IMR-90 (cell line): ENCODE data around the gene OXNAD1.

Experiments
- CEBPB ChIP-seq: IDR thresholded peaks from 2 replicates; pipeline ENCODE4 v1.6.1; 2012; ENCODE audit warnings: low read depth, low read length, improper control_type of control experiment
- FOS ChIP-seq: fragments of 150-350 bp; IDR thresholded peaks from 2 replicates; pipeline ENCODE4 v1.6.1; 2016; ENCODE audit warnings: low read depth, low read length
- MAZ ChIP-seq: IDR thresholded peaks from 2 replicates; pipeline ENCODE4 v1.6.1; 2012; ENCODE audit warnings: low read depth, mild to moderate bottlenecking, low read length, improper control_type of control experiment, moderate library complexity, borderline replicate concordance
- NFE2L2 ChIP-seq: fragments of 150-350 bp; IDR thresholded peaks from 2 replicates; pipeline ENCODE4 v1.6.1; 2016; ENCODE audit warnings: low read depth, mild to moderate bottlenecking, low read length
- POLR2A ChIP-seq: IDR thresholded peaks from 2 replicates; pipeline ENCODE4 v1.6.1; 2012; ENCODE audit warnings: mild to moderate bottlenecking, low read depth, low read length
- RAD21 ChIP-seq: IDR thresholded peaks from 2 replicates; pipeline ENCODE4 v1.6.1; 2012; ENCODE audit warnings: low read length, improper control_type of control experiment
- RFX5 ChIP-seq: IDR thresholded peaks from 2 replicates; pipeline ENCODE4 v1.8.0; 2012; ENCODE audit warnings: low read depth, mild to moderate bottlenecking, low read length, moderate library complexity
- SMC3 ChIP-seq: fragments of 150-350 bp; IDR thresholded peaks from 2 replicates; pipeline ENCODE4 v1.6.1; 2016; ENCODE audit warnings: low read depth, mild to moderate bottlenecking, antibody characterized with exemption, low read length, moderate library complexity
- TF ChIP-seq, protein P1 (sequence below): conservative IDR thresholded peaks from 2 replicates; pipeline ENCODE4 v1.5.1; 2012; ENCODE audit warnings: mild to moderate bottlenecking, low read depth, low read length, improper control_type of control experiment
- TF ChIP-seq, protein P2 (sequence below): fragments of 150-350 bp; IDR thresholded peaks from 2 replicates; pipeline ENCODE4 v1.6.1; 2016; ENCODE audit warnings: low read depth, mild to moderate bottlenecking, low read length, moderate library complexity, borderline replicate concordance
- TF ChIP-seq, protein P3 (sequence below): fragments of 150-350 bp; IDR thresholded peaks from 2 replicates; pipeline ENCODE4 v1.6.1; 2017; ENCODE audit warnings: mild to moderate bottlenecking, antibody characterized with exemption, low read length, low read depth

DNA sequence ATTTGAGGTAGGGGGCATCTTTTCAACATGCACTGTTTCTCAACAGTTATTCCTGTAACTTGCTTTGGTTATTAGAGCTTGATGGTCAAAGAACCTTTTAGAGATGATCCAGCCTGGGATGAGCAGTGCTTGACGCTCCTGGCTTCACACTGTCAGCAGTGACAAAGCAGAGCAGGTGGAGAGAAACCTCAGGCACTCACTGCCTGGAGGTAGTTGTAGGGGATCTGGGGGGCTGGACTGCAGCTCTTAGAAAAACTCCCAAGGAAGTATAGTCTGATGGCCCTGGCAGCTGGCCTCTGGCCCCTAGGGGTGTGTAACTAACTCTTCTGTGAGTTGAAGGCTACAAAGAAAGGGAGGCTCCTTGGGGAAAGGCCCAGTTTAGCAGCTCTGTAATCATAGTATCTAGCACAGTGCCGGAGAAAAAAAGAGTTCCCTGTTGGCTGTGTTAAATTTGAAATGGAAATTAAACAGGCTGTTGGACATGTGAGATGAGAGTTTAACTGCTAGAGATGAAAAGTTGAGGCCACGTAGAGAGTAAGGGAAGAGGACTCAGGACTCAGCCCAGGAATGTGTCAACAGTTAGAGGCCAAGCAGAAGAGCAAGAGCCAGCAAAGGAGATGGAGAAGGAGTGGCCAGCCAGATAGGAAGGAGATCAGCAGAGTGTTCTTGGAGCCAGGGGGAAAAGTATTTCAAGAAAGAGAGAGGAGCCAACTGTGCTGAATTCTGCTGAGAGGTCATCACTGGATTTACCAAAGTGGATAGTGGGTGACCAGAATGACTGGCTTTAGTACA lies 14.2 kb downstream of the OXNAD1 start:
- TF ChIP-seq FOS (no peak), RAD21 (no peak), RFX5 (no peak), CEBPB (no peak), SMC3 (no peak), POLR2A (no peak), MAZ (no peak), NFE2L2 (no peak)
- TF ChIP-seq, protein P1, sequence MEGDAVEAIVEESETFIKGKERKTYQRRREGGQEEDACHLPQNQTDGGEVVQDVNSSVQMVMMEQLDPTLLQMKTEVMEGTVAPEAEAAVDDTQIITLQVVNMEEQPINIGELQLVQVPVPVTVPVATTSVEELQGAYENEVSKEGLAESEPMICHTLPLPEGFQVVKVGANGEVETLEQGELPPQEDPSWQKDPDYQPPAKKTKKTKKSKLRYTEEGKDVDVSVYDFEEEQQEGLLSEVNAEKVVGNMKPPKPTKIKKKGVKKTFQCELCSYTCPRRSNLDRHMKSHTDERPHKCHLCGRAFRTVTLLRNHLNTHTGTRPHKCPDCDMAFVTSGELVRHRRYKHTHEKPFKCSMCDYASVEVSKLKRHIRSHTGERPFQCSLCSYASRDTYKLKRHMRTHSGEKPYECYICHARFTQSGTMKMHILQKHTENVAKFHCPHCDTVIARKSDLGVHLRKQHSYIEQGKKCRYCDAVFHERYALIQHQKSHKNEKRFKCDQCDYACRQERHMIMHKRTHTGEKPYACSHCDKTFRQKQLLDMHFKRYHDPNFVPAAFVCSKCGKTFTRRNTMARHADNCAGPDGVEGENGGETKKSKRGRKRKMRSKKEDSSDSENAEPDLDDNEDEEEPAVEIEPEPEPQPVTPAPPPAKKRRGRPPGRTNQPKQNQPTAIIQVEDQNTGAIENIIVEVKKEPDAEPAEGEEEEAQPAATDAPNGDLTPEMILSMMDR, result no peak
- TF ChIP-seq, protein P2, sequence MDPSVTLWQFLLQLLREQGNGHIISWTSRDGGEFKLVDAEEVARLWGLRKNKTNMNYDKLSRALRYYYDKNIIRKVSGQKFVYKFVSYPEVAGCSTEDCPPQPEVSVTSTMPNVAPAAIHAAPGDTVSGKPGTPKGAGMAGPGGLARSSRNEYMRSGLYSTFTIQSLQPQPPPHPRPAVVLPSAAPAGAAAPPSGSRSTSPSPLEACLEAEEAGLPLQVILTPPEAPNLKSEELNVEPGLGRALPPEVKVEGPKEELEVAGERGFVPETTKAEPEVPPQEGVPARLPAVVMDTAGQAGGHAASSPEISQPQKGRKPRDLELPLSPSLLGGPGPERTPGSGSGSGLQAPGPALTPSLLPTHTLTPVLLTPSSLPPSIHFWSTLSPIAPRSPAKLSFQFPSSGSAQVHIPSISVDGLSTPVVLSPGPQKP, result no peak
- TF ChIP-seq, protein P3, sequence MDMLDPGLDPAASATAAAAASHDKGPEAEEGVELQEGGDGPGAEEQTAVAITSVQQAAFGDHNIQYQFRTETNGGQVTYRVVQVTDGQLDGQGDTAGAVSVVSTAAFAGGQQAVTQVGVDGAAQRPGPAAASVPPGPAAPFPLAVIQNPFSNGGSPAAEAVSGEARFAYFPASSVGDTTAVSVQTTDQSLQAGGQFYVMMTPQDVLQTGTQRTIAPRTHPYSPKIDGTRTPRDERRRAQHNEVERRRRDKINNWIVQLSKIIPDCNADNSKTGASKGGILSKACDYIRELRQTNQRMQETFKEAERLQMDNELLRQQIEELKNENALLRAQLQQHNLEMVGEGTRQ, result no peak
